Type B pancreatic cell (in vitro differentiated cells): ENCODE data around the gene BEGAIN. TPM values are rescaled to one million over a fixed set of nuclear protein-coding genes. Genes with fewer than 3 reads are reported as not detected.

ENCODE experiments used
- DNase-seq: peaks from one replicate; pipeline ENCODE4 v3.0.0; 2021; ENCODE audit warnings: mixed read lengths; ENCODE audit not compliant: unreplicated experiment; ENCODE audit errors: extremely low spot score
- H3K27ac Mint-ChIP-seq: 2 replicates; pipeline ENCODE4 v1.8.0; 2021; ENCODE audit warnings: mild to moderate bottlenecking, mixed read lengths
- H3K27me3 Mint-ChIP-seq: 2 replicates; pipeline ENCODE4 v1.8.0; 2021; ENCODE audit warnings: mixed read lengths
- H3K36me3 Mint-ChIP-seq: 2 replicates; pipeline ENCODE4 v1.8.0; 2021; ENCODE audit warnings: mixed read lengths
- H3K4me1 Mint-ChIP-seq: one replicate; pipeline ENCODE4 v1.8.0; 2021; ENCODE audit warnings: mixed read lengths; ENCODE audit not compliant: unreplicated experiment
- H3K4me3 Mint-ChIP-seq: 2 replicates; pipeline ENCODE4 v1.8.0; 2021; ENCODE audit warnings: mild to moderate bottlenecking, mixed read lengths
- H3K9me3 Mint-ChIP-seq: 2 replicates; pipeline ENCODE4 v1.8.0; 2021; ENCODE audit warnings: mixed read lengths
- CTCF ChIP-seq: fragments of 200-600 bp; sonication (generic); conservative IDR thresholded peaks from 2 replicates; pipeline ENCODE4 v1.5.0; 2021; ENCODE audit warnings: antibody characterized with exemption, mild to moderate bottlenecking
- total RNA-seq: library from RNA; stranded (reverse); gene quantifications from 2 replicates; pipeline ENCODE4 v1.2.1, GENCODE V29; 2021; ENCODE audit warnings: low replicate concordance

The BEGAIN gene
- total RNA-seq, 1 donor from 2014 or later: 1.9 TPM

GRCh38 chr14:100582496-100583165, 4.6 kb downstream of the BEGAIN start:
- no peak for TF ChIP-seq CTCF
- Mint-ChIP-seq H3K9me3 (no peaks in the 10 kb centered on the region), H3K27me3 (peaks cover 34% of the 10 kb centered on the region), H3K4me3 (no peak overlapping the region), H3K27ac (no peak overlapping the region), H3K36me3 (no peaks in the 10 kb centered on the region), H3K4me1 (no peaks in the 10 kb centered on the region)
- no peak for DNase-seq

GRCh38 chr14:100581228-100582145, 5.7 kb downstream of the BEGAIN start:
- Mint-ChIP-seq H3K9me3 (no peaks in the 10 kb centered on the region), H3K4me3 (no peak overlapping the region), H3K4me1 (no peaks in the 10 kb centered on the region), H3K36me3 (no peaks in the 10 kb centered on the region), H3K27me3 (peaks cover 39% of the 10 kb centered on the region), H3K27ac (no peak overlapping the region)
- no peak for TF ChIP-seq CTCF
- DNase-seq: no peak

- Mint-ChIP-seq H3K27me3 (peaks cover 30% of the 10 kb centered on the region), H3K36me3 (no peaks in the 10 kb centered on the region), H3K9me3 (no peaks in the 10 kb centered on the region), H3K27ac (no peak overlapping the region), H3K4me3 (no peak overlapping the region), H3K4me1 (no peaks in the 10 kb centered on the region)
- TF ChIP-seq CTCF: no peak
- no peak for DNase-seq
These were observed 6.6 kb downstream of the BEGAIN start for GRCh38 chr14:100580316-100581227.

- Mint-ChIP-seq H3K27ac (no peak overlapping the region), H3K4me1 (no peaks in the 10 kb centered on the region), H3K27me3 (peaks cover 23% of the 10 kb centered on the region), H3K4me3 (no peak overlapping the region), H3K36me3 (no peaks in the 10 kb centered on the region), H3K9me3 (no peaks in the 10 kb centered on the region)
- no peak for TF ChIP-seq CTCF
- no peak for DNase-seq
These were observed 8.7 kb downstream of the BEGAIN start for GRCh38 chr14:100578552-100578951.

GRCh38 chr14:100577986-100578431, 9.2 kb downstream of the BEGAIN start:
- Mint-ChIP-seq H3K27ac (no peak overlapping the region), H3K27me3 (peaks cover 20% of the 10 kb centered on the region)
- DNase-seq: no peak

More at GRCh38 chr14:100577986-100578431, 9.2 kb downstream of the BEGAIN start:
- H3K4me1 Mint-ChIP-seq: no peaks in the 10 kb centered on the region
- TF ChIP-seq CTCF: no peak
- no peak overlapping the region for H3K4me3 Mint-ChIP-seq
- no peaks in the 10 kb centered on the region for H3K36me3 Mint-ChIP-seq
- H3K9me3 Mint-ChIP-seq: no peaks in the 10 kb centered on the region
